T-helper 22 cell (primary cell): ENCODE data around the gene LEMD3.
"Not testable (repeated sequence)": the region's sequence is repeated elsewhere in the genome, so short reads cannot be mapped to it uniquely, and the experiment has no call there.

Experiments used
- DNase-seq: peaks from one replicate; pipeline ENCODE4 v3.0.0-alpha.2; 2020; ENCODE audit warnings: low read depth

LEMD3 gene

GRCh38 chr12:65279369-65280112, 110.2 kb downstream of the LEMD3 start:
- DNase-seq = no peak

GRCh38 chr12:65280306-65280705, 110.9 kb downstream of the LEMD3 start:
- DNase-seq = no peak

- no peak for DNase-seq
Observed at GRCh38 chr12:65282840-65283239, 113.5 kb downstream of the LEMD3 start.

GRCh38 chr12:65285532-65285931, 116.1 kb downstream of the LEMD3 start:
- DNase-seq = not testable (repeated sequence)

DNA sequence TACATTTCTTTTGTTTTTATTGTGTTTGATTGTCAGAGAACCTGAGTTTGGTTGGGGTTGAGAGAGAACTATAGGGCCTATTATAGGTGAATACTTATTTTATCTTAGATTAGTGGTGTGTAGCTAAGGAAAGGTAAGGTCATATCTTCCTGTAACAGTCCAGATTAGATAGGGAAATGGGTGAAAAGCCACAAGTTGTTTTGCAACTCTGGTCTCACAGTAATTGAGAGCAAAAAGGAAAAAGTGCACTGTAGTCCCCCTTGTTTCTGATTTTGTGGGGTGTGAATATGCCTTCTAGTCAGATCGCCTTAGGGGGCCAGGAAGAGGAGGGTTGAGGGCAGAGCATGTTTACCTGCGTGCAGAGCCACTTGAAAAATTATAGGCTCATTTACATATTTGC, 118.0 kb downstream of the LEMD3 start:
- no peak for DNase-seq

- DNase-seq = no peak
Observed at GRCh38 chr12:65292241-65292640, 122.9 kb downstream of the LEMD3 start.

- DNase-seq = no peak
Observed at GRCh38 chr12:65293735-65294134, 124.4 kb downstream of the LEMD3 start.

DNA sequence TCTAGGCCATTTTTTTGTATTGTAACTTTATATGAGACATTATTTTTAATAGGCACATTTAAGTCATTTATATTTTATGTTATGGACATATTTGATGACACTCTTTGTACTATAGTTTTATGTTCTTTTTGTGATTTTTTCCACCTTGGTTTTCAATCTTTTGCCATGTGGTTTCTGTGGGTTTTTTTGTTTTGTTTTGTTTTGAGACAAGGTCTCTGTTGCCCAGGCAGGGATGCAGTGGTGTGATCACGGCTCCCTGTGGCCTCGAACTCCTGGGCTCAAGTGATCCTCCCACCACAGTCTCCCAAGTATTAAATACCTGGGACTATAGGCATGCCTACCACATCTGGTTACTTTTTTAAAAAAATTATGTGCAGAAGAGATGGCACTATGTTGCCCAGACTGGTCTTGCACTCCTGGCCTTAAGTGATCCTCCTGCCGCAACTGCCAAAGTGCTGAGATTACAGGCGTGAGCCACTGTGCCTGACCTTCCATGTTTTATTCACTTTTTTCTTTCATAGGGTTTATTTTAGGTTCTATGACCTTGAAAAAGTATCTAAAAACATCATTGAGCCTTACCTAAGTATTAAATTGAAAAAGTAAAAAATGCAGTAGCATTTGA, 125.4 kb downstream of the LEMD3 start:
- no peak for DNase-seq

DNA sequence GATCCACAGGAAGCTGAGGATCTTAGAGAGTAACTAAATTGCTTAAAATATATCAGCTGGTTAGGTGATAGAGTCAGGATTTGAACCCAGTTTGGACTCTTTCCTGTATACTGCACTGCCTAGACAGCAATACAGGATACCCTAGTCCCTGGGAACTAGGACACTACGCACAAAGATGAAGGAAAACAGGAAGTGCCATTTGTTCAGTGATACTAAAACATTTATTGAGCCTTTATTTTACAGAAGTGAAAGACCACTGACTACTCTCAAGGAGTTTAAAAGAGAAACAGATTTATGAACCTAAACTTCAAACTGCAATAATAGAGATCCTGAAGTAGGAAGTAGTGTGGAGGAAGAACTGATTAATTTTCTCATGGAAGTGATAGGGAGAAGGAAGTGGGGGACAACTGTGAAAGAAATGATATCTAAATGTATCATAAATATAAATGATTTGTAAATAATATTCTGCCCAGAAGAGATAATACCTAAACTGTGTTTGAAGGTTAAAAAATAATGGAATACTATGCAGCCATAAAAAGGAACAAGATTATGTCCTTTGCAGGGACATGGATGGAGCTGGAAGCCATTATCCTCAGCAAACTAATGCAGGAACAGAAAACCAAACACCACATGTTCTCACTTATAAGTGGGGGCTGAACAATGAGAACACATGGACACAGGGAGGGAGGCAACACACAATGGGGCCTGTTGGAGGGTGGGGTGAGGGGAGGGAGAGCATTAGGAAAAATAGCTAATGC, 127.3 kb downstream of the LEMD3 start:
- DNase-seq = no peak
